PFSK-1 (cell line): ENCODE results near the gene PTTG1IP.

Experiments
- POLR2AphosphoS5 ChIP-seq: IDR thresholded peaks from 2 replicates; pipeline ENCODE4 v1.6.1; 2012; ENCODE audit warnings: low read depth, mild to moderate bottlenecking, control low read depth, low read length, moderate library complexity
- TF ChIP-seq, protein P1 (sequence below), 2 experiments: IDR thresholded peaks; 2 replicates each; pipeline versions ENCODE4 v1.6.1 to v1.8.0; 2011 to 2012; ENCODE audit warnings: low read depth in 2 of 2, low read length in 2 of 2, control low read depth in 1 of 2, inconsistent platforms in 1 of 2, mild to moderate bottlenecking in 1 of 2, moderate library complexity in 1 of 2; ENCODE audit not compliant: insufficient read depth in 1 of 2

DNA sequence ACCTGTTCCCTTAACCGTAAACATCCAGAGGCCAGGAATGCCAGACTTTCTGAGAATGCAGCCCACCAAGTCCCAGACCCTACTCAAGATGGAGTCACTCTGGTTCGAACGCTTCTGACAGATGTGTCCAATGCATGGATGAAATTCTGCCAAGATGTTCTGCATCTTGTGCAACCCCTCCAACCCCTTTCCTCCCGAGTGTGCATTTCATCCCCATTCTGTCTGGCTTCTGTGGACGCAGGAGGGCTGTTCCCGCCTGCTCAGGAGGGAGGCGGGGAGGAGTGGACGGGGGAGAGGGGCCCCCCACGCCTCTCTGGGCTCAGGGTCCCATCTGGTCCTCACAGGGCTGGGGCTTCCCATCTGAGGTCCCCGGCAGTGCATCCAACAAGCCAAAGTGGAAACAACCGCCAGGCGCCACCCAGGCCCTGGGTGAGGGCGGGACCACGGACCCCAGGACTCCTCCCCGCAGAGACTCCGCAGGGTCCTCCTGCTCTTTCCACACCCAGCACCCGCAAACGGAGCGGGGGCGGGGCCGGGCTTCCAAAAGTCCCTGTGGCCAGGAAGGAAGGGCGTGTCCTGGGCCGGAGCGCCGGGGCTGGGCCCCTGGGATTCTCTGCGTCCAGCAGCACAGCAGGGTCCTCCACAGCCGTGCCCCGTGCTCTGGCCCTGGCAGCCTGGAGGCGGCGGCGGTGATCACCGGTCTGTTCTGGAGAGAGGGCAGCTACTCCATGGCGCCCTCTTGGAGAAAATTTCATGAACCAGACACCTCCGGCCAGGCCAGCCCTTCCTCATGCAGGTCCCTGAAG lies 27.9 kb downstream of the PTTG1IP start:
- TF ChIP-seq POLR2AphosphoS5 = no peak
- TF ChIP-seq, protein P1, sequence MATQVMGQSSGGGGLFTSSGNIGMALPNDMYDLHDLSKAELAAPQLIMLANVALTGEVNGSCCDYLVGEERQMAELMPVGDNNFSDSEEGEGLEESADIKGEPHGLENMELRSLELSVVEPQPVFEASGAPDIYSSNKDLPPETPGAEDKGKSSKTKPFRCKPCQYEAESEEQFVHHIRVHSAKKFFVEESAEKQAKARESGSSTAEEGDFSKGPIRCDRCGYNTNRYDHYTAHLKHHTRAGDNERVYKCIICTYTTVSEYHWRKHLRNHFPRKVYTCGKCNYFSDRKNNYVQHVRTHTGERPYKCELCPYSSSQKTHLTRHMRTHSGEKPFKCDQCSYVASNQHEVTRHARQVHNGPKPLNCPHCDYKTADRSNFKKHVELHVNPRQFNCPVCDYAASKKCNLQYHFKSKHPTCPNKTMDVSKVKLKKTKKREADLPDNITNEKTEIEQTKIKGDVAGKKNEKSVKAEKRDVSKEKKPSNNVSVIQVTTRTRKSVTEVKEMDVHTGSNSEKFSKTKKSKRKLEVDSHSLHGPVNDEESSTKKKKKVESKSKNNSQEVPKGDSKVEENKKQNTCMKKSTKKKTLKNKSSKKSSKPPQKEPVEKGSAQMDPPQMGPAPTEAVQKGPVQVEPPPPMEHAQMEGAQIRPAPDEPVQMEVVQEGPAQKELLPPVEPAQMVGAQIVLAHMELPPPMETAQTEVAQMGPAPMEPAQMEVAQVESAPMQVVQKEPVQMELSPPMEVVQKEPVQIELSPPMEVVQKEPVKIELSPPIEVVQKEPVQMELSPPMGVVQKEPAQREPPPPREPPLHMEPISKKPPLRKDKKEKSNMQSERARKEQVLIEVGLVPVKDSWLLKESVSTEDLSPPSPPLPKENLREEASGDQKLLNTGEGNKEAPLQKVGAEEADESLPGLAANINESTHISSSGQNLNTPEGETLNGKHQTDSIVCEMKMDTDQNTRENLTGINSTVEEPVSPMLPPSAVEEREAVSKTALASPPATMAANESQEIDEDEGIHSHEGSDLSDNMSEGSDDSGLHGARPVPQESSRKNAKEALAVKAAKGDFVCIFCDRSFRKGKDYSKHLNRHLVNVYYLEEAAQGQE (IDR thresholded peaks at IDR 0.05; ENCODE audit: insufficient read depth in 1 of 2, low read depth in 2 of 2, low read length in 2 of 2) = no peak
